SK-N-SH treated with all-trans-retinoic acid at 6 μM for 48 hours (cell line): Measurements from ENCODE around the gene CPT1C.

Experiments
- ARNTL ChIP-seq: fragments of 450-650 bp; formaldehyde crosslinking; IDR thresholded peaks from 2 replicates; pipeline ENCODE4 v1.5.0; 2020; ENCODE audit warnings: low read depth, mild to moderate bottlenecking, moderate library complexity, borderline replicate concordance
- ISL1 ChIP-seq: fragments of 250-450 bp; sonication (Bioruptor Pico); IDR thresholded peaks from 2 replicates; pipeline ENCODE4 v2.1.2; 2022; ENCODE audit warnings: mild to moderate bottlenecking, moderate library complexity
- ZFP3 ChIP-seq: fragments of 250-450 bp; sonication (Bioruptor Pico); IDR thresholded peaks from 2 replicates; pipeline ENCODE4 v1.5.0; 2020; ENCODE audit warnings: mild to moderate bottlenecking, moderate library complexity
- ZFP30 ChIP-seq: fragments of 450-650 bp; formaldehyde crosslinking; IDR thresholded peaks from 2 replicates; pipeline ENCODE4 v1.5.0; 2022; ENCODE audit warnings: mild to moderate bottlenecking, moderate library complexity
- TF ChIP-seq, protein P1 (sequence below): fragments of 250-450 bp; sonication (Bioruptor Pico); IDR thresholded peaks from 2 replicates; pipeline ENCODE4 v1.5.1; 2020; ENCODE audit warnings: low read depth, mild to moderate bottlenecking, moderate library complexity

DNA sequence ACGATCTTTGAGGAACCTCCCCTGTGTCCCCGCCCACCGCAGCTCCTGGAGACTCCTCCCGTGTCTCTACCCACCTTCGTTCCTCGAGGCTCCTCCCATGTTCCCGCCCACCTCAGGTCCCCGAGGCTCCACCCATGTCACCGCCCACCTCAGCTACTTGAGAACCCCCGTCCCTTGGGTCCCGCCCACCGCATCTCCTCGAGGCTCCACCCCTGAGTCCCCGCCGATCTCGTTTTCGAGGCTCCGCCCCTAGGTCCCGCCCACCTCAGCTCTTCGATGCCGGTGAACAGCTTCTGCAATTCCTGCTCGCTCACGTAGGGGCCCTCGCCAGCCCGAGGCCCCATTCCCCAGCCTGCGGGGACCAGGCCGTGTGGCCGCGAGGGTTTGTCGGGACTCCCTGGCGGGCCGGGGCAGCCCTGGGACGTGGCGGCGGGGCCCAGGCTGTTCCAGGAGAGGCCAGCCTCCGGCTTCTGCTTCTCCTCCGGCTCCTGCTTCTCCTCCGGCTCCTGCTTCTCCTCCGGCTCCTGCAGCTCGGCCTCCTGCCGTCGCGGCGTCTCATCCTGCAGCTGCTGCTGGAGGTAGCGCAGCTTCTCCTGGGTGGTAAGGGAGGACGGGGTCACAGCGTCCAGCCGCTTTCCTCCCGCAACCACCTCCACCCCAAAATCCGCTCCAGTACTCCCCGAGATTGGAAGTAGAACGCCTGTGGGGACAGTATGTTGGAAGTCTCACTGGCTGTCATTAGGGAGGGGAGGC lies 55.5 kb downstream of the CPT1C start:
- TF ChIP-seq ARNTL (no peak), ISL1 (CRISPR knock-in tag) (no peak), ZFP3 (no peak), ZFP30 (CRISPR knock-in tag) (no peak)
- TF ChIP-seq, protein P1, sequence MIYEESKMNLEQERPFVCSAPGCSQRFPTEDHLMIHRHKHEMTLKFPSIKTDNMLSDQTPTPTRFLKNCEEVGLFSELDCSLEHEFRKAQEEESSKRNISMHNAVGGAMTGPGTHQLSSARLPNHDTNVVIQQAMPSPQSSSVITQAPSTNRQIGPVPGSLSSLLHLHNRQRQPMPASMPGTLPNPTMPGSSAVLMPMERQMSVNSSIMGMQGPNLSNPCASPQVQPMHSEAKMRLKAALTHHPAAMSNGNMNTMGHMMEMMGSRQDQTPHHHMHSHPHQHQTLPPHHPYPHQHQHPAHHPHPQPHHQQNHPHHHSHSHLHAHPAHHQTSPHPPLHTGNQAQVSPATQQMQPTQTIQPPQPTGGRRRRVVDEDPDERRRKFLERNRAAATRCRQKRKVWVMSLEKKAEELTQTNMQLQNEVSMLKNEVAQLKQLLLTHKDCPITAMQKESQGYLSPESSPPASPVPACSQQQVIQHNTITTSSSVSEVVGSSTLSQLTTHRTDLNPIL (CRISPR knock-in tag) = no peak
